HEK293 (cell line): ENCODE results near the gene C3AR1.

ENCODE experiments used
- CTCF ChIA-PET: fragments of 350-600 bp; formaldehyde crosslinking; extraction: SDS; loops from one replicate; lab custom pipeline; 2021; ENCODE audit warnings: antibody characterized with exemption; lab: Yijun Ruan, JAX
- POLR2A ChIA-PET: fragments of 300-600 bp; formaldehyde crosslinking; extraction: SDS; loops from one replicate; lab custom pipeline; 2020; ENCODE audit warnings: antibody characterized with exemption, inconsistent platforms; lab: Yijun Ruan, JAX
- H3K27ac ChIP-seq: fragments of 200-500 bp; sonication (Bioruptor generic); 2 replicates; pipeline ENCODE4 v1.5.1; 2014; ENCODE audit warnings: low read depth, low read length, control low read depth, inconsistent platforms; ENCODE audit errors: extremely low read depth
- H3K36me3 ChIP-seq, 2 experiments: fragments of 200-500 bp in 1 of 2; sonication (Bioruptor generic) in 1 of 2; 1 replicate in 1 of 2; 2 replicates in 1 of 2; pipeline ENCODE4 v1.5.1; 2014 to 2017; ENCODE audit warnings: inconsistent platforms in 2 of 2, low read length in 2 of 2; ENCODE audit not compliant: control insufficient read depth in 2 of 2, insufficient read depth in 1 of 2
- H3K4me1 ChIP-seq: fragments of 200-500 bp; sonication (Bioruptor generic); 2 replicates; pipeline ENCODE4 v1.5.1; 2014; ENCODE audit warnings: mild to moderate bottlenecking, low read length, inconsistent platforms; ENCODE audit not compliant: control insufficient read depth, insufficient read depth
- H3K4me3 ChIP-seq: 2 replicates; pipeline ENCODE4 v1.5.1; 2011; ENCODE audit warnings: low read depth, mild to moderate bottlenecking, control low read depth, low read length, moderate library complexity
- H3K9me3 ChIP-seq: fragments of 200-500 bp; sonication (Bioruptor generic); 2 replicates; pipeline ENCODE4 v1.5.1; 2014; ENCODE audit warnings: low read depth, low read length, inconsistent platforms; ENCODE audit not compliant: control insufficient read depth, insufficient read depth
- ATF2 ChIP-seq: fragments of 450-650 bp; formaldehyde crosslinking; IDR thresholded peaks from 2 replicates; pipeline ENCODE4 v1.5.1; 2016; ENCODE audit warnings: missing biosample characterization, missing genetic modification characterization, low read depth
- GFI1B ChIP-seq: fragments of 450-650 bp; formaldehyde crosslinking; IDR thresholded peaks from 2 replicates; pipeline ENCODE4 v1.5.1; 2016; ENCODE audit warnings: missing biosample characterization, missing genetic modification characterization
- GLI4 ChIP-seq: fragments of 450-650 bp; formaldehyde crosslinking; IDR thresholded peaks from 2 replicates; pipeline ENCODE4 v1.5.1; 2016; ENCODE audit warnings: missing biosample characterization, missing genetic modification characterization
- MYNN ChIP-seq: fragments of 450-650 bp; formaldehyde crosslinking; IDR thresholded peaks from 2 replicates; pipeline ENCODE4 v1.5.1; 2016; ENCODE audit warnings: missing biosample characterization, missing genetic modification characterization, borderline replicate concordance
- PRDM4 ChIP-seq: fragments of 450-650 bp; formaldehyde crosslinking; IDR thresholded peaks from 2 replicates; pipeline ENCODE4 v1.5.1; 2017; ENCODE audit warnings: missing biosample characterization, missing genetic modification characterization
- SCRT2 ChIP-seq: fragments of 450-650 bp; formaldehyde crosslinking; IDR thresholded peaks from 2 replicates; pipeline ENCODE4 v1.5.1; 2016; ENCODE audit warnings: missing biosample characterization, missing genetic modification characterization
- ZBTB17 ChIP-seq: fragments of 450-650 bp; formaldehyde crosslinking; IDR thresholded peaks from 2 replicates; pipeline ENCODE4 v1.5.1; 2016; ENCODE audit warnings: missing biosample characterization, missing genetic modification characterization
- ZFP37 ChIP-seq: fragments of 450-650 bp; formaldehyde crosslinking; IDR thresholded peaks from 2 replicates; pipeline ENCODE4 v1.5.1; 2016; ENCODE audit warnings: missing biosample characterization, missing genetic modification characterization
- ZNF112 ChIP-seq: fragments of 450-650 bp; formaldehyde crosslinking; IDR thresholded peaks from 2 replicates; pipeline ENCODE4 v1.5.0; 2017; ENCODE audit warnings: missing biosample characterization, missing genetic modification characterization
- ZNF366 ChIP-seq: fragments of 450-650 bp; formaldehyde crosslinking; conservative IDR thresholded peaks from 2 replicates; pipeline ENCODE4 v1.5.1; 2016; ENCODE audit warnings: missing biosample characterization, missing genetic modification characterization
- ZNF600 ChIP-seq: fragments of 450-650 bp; formaldehyde crosslinking; IDR thresholded peaks from 2 replicates; pipeline ENCODE4 v1.5.1; 2016; ENCODE audit warnings: missing biosample characterization, missing genetic modification characterization
- ZNF621 ChIP-seq: fragments of 450-650 bp; formaldehyde crosslinking; IDR thresholded peaks from 2 replicates; pipeline ENCODE4 v1.5.1; 2017; ENCODE audit warnings: missing biosample characterization, missing genetic modification characterization
- ZNF645 ChIP-seq: fragments of 450-650 bp; formaldehyde crosslinking; IDR thresholded peaks from 2 replicates; pipeline ENCODE4; 2016; ENCODE audit warnings: missing biosample characterization, missing genetic modification characterization
- ZNF76 ChIP-seq: fragments of 450-650 bp; formaldehyde crosslinking; IDR thresholded peaks from 2 replicates; pipeline ENCODE4; 2016; ENCODE audit warnings: low read depth, missing biosample characterization, missing genetic modification characterization, borderline replicate concordance
- ZNF785 ChIP-seq: fragments of 450-650 bp; formaldehyde crosslinking; IDR thresholded peaks from 2 replicates; pipeline ENCODE4 v1.5.1; 2016; ENCODE audit warnings: missing biosample characterization, missing genetic modification characterization
- ZSCAN18 ChIP-seq: fragments of 450-650 bp; formaldehyde crosslinking; IDR thresholded peaks from 2 replicates; pipeline ENCODE4 v1.5.1; 2016; ENCODE audit warnings: missing biosample characterization, missing genetic modification characterization
- TF ChIP-seq, protein P1 (sequence below): fragments of 450-650 bp; formaldehyde crosslinking; IDR thresholded peaks from 2 replicates; pipeline ENCODE4 v1.5.1; 2016; ENCODE audit warnings: missing biosample characterization, missing genetic modification characterization

The C3AR1 gene

DNA sequence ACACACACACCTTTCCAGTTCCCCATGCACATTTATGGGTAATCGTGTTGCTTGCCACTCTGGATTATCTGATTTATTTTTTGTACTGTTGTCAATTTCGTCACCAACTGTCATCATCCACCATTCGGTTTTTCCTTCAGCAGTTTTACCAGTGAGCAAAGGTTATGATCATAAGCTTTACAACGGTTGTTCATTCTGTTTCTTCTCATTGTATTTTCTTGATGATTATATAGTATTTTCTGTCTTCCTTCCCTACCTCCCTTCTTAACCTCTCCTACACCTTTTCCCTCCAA, 16.6 kb upstream of the C3AR1 start:
- ChIA-PET POLR2A (no interaction called here), CTCF (interaction anchor here (0.6 to 1.2 kb wide), 4 partner anchors 26 to 605 kb away, joined by 3 to 4 read pairs (median 4); no protein-coding TSS in a partner anchor)
- Histone ChIP-seq H3K4me3 (peak overlapping the region; percentile 97), H3K9me3 (no peaks in the 10 kb centered on the region), H3K27ac (peak overlapping the region; percentile 92), H3K4me1 (peaks cover 7% of the 10 kb centered on the region), H3K36me3 (peaks cover 0 to 8% of the 10 kb centered on the region in 2 experiments; a peak in 1 of 3 replicates)
- TF ChIP-seq ATF2 (tag by site-specific recombination) (peak; percentile 31; the same call in 1 of the 2 replicates), PRDM4 (tag by site-specific recombination) (no peak), SCRT2 (no peak), ZBTB17 (0 out of 2 replicates have a peak, but pooled peaks have one; percentile 12), ZNF76 (tag by site-specific recombination) (peak; percentile 50; the same call in 1 of the 2 replicates), GFI1B (tag by site-specific recombination) (peak; percentile 15), MYNN (tag by site-specific recombination) (no peak), ZNF600 (no peak), ZNF621 (no peak), ZNF785 (tag by site-specific recombination) (no peak), ZNF366 (tag by site-specific recombination) (0 out of 2 replicates have a peak, but pooled peaks have one; percentile 44), ZFP37 (0 out of 2 replicates have a peak, but pooled peaks have one; percentile 30), ZNF645 (tag by site-specific recombination) (no peak), GLI4 (tag by site-specific recombination) (no peak), ZNF112 (tag by site-specific recombination) (no peak), ZSCAN18 (0 out of 2 replicates have a peak, but pooled peaks have one; percentile 53)
- TF ChIP-seq, protein P1, sequence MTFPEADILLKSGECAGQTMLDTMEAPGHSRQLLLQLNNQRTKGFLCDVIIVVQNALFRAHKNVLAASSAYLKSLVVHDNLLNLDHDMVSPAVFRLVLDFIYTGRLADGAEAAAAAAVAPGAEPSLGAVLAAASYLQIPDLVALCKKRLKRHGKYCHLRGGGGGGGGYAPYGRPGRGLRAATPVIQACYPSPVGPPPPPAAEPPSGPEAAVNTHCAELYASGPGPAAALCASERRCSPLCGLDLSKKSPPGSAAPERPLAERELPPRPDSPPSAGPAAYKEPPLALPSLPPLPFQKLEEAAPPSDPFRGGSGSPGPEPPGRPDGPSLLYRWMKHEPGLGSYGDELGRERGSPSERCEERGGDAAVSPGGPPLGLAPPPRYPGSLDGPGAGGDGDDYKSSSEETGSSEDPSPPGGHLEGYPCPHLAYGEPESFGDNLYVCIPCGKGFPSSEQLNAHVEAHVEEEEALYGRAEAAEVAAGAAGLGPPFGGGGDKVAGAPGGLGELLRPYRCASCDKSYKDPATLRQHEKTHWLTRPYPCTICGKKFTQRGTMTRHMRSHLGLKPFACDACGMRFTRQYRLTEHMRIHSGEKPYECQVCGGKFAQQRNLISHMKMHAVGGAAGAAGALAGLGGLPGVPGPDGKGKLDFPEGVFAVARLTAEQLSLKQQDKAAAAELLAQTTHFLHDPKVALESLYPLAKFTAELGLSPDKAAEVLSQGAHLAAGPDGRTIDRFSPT (tag by site-specific recombination) = no peak
